Endothelial cell of umbilical vein (primary cell): ENCODE data around the gene RNASE8. TPM values are rescaled to one million over a fixed set of nuclear protein-coding genes. Genes with fewer than 3 reads are reported as not detected.

ENCODE experiments used
- BruUV-seq: library from RNA; stranded (reverse); fragments of 400-500 nt; replicated peaks from 2 replicates; lab custom pipeline; 2021; lab: Mats Ljungman, UMichigan
- CTCF ChIA-PET: fragments of 300-600, 350-600 bp; sonication (Branson Sonifier 250); formaldehyde crosslinking; loops from one replicate; lab custom pipeline; 2021; ENCODE audit warnings: antibody characterized with exemption, inconsistent platforms; lab: Charles Lee
- POLR2A ChIA-PET: fragments of 300-600, 350-600 bp; sonication (Branson Sonifier 250); formaldehyde crosslinking; loops from one replicate; lab custom pipeline; 2021; ENCODE audit warnings: antibody characterized with exemption, inconsistent platforms; lab: Charles Lee
- DNase-seq: peaks from one replicate; pipeline ENCODE4 v3.0.0-alpha.2; 2011; ENCODE audit warnings: low read depth, low spot score
- FAIRE-seq: peaks from 2 replicates; lab custom pipeline; 2011; peaks lifted over from hg19 to GRCh38; lab: Jason Lieb, UNC
- H2AFZ ChIP-seq: 2 replicates; pipeline ENCODE4 v1.6.0; 2012; ENCODE audit warnings: low read depth, low read length, control low read depth, inconsistent platforms
- H3K27ac ChIP-seq: 2 replicates; pipeline ENCODE4 v1.5.1; 2011; ENCODE audit warnings: low read depth, mild to moderate bottlenecking, control low read depth, low read length, moderate library complexity; ENCODE audit not compliant: insufficient read depth
- H3K27me3 ChIP-seq, 2 experiments: 2 replicates each; pipeline versions ENCODE4 v1.6.0 to v1.6.1; 2011; ENCODE audit warnings: low read length in 2 of 2, mixed read lengths in 1 of 2; ENCODE audit not compliant: control insufficient read depth in 2 of 2, insufficient read depth in 2 of 2
- H3K36me3 ChIP-seq, 2 experiments: 2 replicates in 1 of 2; 3 replicates in 1 of 2; pipeline ENCODE4 v1.5.1; 2011; ENCODE audit warnings: low read length in 2 of 2, mild to moderate bottlenecking in 1 of 2, moderate library complexity in 1 of 2; ENCODE audit not compliant: control insufficient read depth in 2 of 2, insufficient read depth in 2 of 2; ENCODE audit errors: extremely low read depth in 1 of 2
- H3K4me1 ChIP-seq: 3 replicates; pipeline ENCODE4 v1.5.1; 2011; ENCODE audit warnings: mild to moderate bottlenecking, low read length; ENCODE audit not compliant: control insufficient read depth, insufficient read depth; ENCODE audit errors: extremely low read depth
- H3K4me2 ChIP-seq: 2 replicates; pipeline ENCODE4 v1.6.1; 2011; ENCODE audit warnings: low read length, control low read depth, mixed read lengths; ENCODE audit not compliant: insufficient read depth
- H3K4me3 ChIP-seq, 3 experiments: fragments of 200-600 bp in 1 of 3; sonication (generic), shearing (Covaris generic) in 1 of 3; replicated peaks in 1 of 3; 2 replicates each; pipeline ENCODE4 v1.5.1; 2011 to 2016; ENCODE audit warnings: control low read depth in 3 of 3, low read length in 3 of 3, mild to moderate bottlenecking in 2 of 3, inconsistent platforms in 1 of 3, low read depth in 1 of 3, moderate library complexity in 1 of 3; ENCODE audit not compliant: insufficient read depth in 1 of 3
- H3K79me2 ChIP-seq: 2 replicates; pipeline ENCODE4 v1.6.0; 2012; ENCODE audit warnings: low read length, inconsistent platforms; ENCODE audit not compliant: control insufficient read depth, insufficient read depth
- H3K9ac ChIP-seq: replicated peaks from 2 replicates; pipeline ENCODE3; 2011; ENCODE audit warnings: low read length, control low read depth; ENCODE audit not compliant: insufficient read depth; ENCODE audit errors: extremely low read depth
- H3K9me1 ChIP-seq: replicated peaks from 3 replicates; pipeline ENCODE4 v1.6.0; 2011; ENCODE audit warnings: mild to moderate bottlenecking, low read length; ENCODE audit not compliant: control insufficient read depth, insufficient read depth; ENCODE audit errors: extremely low read depth
- H3K9me3 ChIP-seq: replicated peaks from 2 replicates; pipeline ENCODE4 v1.5.1; 2012; ENCODE audit warnings: low read length, inconsistent platforms; ENCODE audit not compliant: control insufficient read depth, insufficient read depth
- H4K20me1 ChIP-seq: replicated peaks from 2 replicates; pipeline ENCODE3; 2011; ENCODE audit warnings: mild to moderate bottlenecking, low read length; ENCODE audit not compliant: control insufficient read depth, insufficient read depth; ENCODE audit errors: extremely low read depth
- CTCF ChIP-seq, 2 donors: IDR thresholded peaks; 1 replicate in 1 of 2; 2 replicates in 1 of 2; pipeline ENCODE4 v1.5.1; 2011; ENCODE audit warnings: low read length in 2 of 2, mild to moderate bottlenecking in 2 of 2, moderate library complexity in 2 of 2, control low read depth in 1 of 2, inconsistent platforms in 1 of 2, low read depth in 1 of 2; ENCODE audit not compliant: insufficient read depth in 1 of 2; ENCODE audit errors: extremely low read depth in 1 of 2
- EZH2 ChIP-seq: IDR thresholded peaks from 2 replicates; pipeline ENCODE4 v1.6.1; 2012; ENCODE audit warnings: borderline replicate concordance, low read depth, mild to moderate bottlenecking, moderate library complexity, low read length, inconsistent platforms; ENCODE audit not compliant: severe bottlenecking
- FOS ChIP-seq: IDR thresholded peaks from 2 replicates; pipeline ENCODE4 v1.6.1; 2011; ENCODE audit warnings: mild to moderate bottlenecking, low read length, moderate library complexity, borderline replicate concordance; ENCODE audit not compliant: insufficient read depth
- GATA2 ChIP-seq: IDR thresholded peaks from 2 replicates; pipeline ENCODE4 v1.7.0; 2011; ENCODE audit warnings: low read depth, mild to moderate bottlenecking, moderate library complexity, mixed read lengths, low read length; ENCODE audit not compliant: insufficient read length, insufficient read depth
- JUN ChIP-seq: IDR thresholded peaks from 2 replicates; pipeline ENCODE4 v1.6.1; 2011; ENCODE audit warnings: borderline replicate concordance, low read depth; ENCODE audit not compliant: insufficient read length, insufficient read depth
- MAX ChIP-seq: IDR thresholded peaks from 2 replicates; pipeline ENCODE4 v1.6.1; 2011; ENCODE audit not compliant: insufficient read depth, insufficient read length
- MYC ChIP-seq: IDR thresholded peaks from one replicate; pipeline ENCODE4 v1.6.1; 2011; ENCODE audit warnings: mild to moderate bottlenecking, low read depth, low read length
- POLR2A ChIP-seq: IDR thresholded peaks from 2 replicates; pipeline ENCODE4 v1.6.1; 2012; ENCODE audit warnings: low read depth, mild to moderate bottlenecking, control low read depth, low read length
- POLR2AphosphoS5 ChIP-seq: IDR thresholded peaks from 2 replicates; pipeline ENCODE4 v1.6.1; 2012; ENCODE audit warnings: low read depth, mild to moderate bottlenecking, control low read depth, low read length, moderate library complexity; ENCODE audit not compliant: insufficient read depth
- dilution Hi-C: fragments of 300-500 bp; cut with MboI; formaldehyde crosslinking; loops from one replicate; pipeline ENCODE4 v1.15.0; 2019; ENCODE audit warnings: low sequenced_read_pairs; ENCODE audit not compliant: extremely low pct_ligation_motif_present
- intact Hi-C: fragments of 100-400 bp; cut with micrococcal nuclease; formaldehyde crosslinking; loops from one replicate; pipeline ENCODE4 v1.10.0; 2022
- polyA plus RNA-seq, 4 experiments: library from polyadenylated mRNA; depleted of rRNA in 3 of 4; stranded (reverse) in 3 of 4; unstranded in 1 of 4; fragments of >200 nt; gene quantifications; 2 replicates each; pipeline versions ENCODE4 v1.2.1 to v1.2.3, GENCODE V29; 2011 to 2012; ENCODE audit warnings: missing spikeins in 1 of 4
- total RNA-seq: library from RNA; stranded (reverse); gene quantifications from 2 replicates; pipeline ENCODE4 v1.2.3, GENCODE V29; 2021

RNASE8 gene
- total and polyA plus RNA-seq, 2 donors (not counting 3 experiments of a cell fraction or from before 2014, with no cell fraction given): not detected

GRCh38 chr14:21056520-21057163 is 980 bp upstream of the RNASE8 start:
- intact Hi-C loops: no loop called here
- no peaks in the 10 kb centered on the region for H4K20me1 ChIP-seq
- TF ChIP-seq MAX (no peak), POLR2AphosphoS5 (no peak), JUN (no peak), GATA2 (no peak), POLR2A (no peak), FOS (no peak), CTCF (IDR thresholded peaks at IDR 0.05; ENCODE audit: extremely low read depth in 1 of 2, insufficient read depth in 1 of 2, low read depth in 1 of 2, low read length in 2 of 2) (no peak), EZH2 (no peak), MYC (no peak)
- DNase-seq: no peak
- no peaks in the 10 kb centered on the region for H3K79me2 ChIP-seq
- no peaks in the 10 kb centered on the region for H3K9me3 ChIP-seq
- POLR2A ChIA-PET: no interaction called here
- no peak overlapping the region for H3K4me3 ChIP-seq
- no peak overlapping the region for H3K9ac ChIP-seq
- H2AFZ ChIP-seq: no peak overlapping the region
- BruUV-seq: no TSS peak
- dilution Hi-C loops: no loop called here
- H3K27me3 ChIP-seq: peaks cover 12 to 19% of the 10 kb centered on the region in 2 experiments
- H3K27ac ChIP-seq: no peak overlapping the region
- no peaks in the 10 kb centered on the region for H3K9me1 ChIP-seq
- CTCF ChIA-PET: interaction anchor here (0.8 to 1.6 kb wide), 3 partner anchors 12 to 42 kb away, joined by 3 to 6 read pairs (median 3); no protein-coding TSS in a partner anchor
- no peak for FAIRE-seq
- no peaks in the 10 kb centered on the region for H3K36me3 ChIP-seq
- no peaks in the 10 kb centered on the region for H3K4me1 ChIP-seq
- H3K4me2 ChIP-seq: no peak overlapping the region
